Retinal pigment epithelial cell (primary cell): ENCODE results near the gene PTBP3.
"Not testable (repeated sequence)": the region's sequence is repeated elsewhere in the genome, so short reads cannot be mapped to it uniquely, and the experiment has no call there.

Source experiments
- DNase-seq: peaks from one replicate; pipeline ENCODE4 v3.0.0-alpha.2; 2010; ENCODE audit warnings: low read depth
- H3K4me3 ChIP-seq: 2 replicates; pipeline ENCODE4 v1.5.1; 2011; ENCODE audit warnings: mild to moderate bottlenecking, low read length, control low read depth, moderate library complexity
- CTCF ChIP-seq: conservative IDR thresholded peaks from 2 replicates; pipeline ENCODE4 v1.5.1; 2011; ENCODE audit warnings: low read depth, low read length, control low read depth, inconsistent platforms

PTBP3 gene

DNA sequence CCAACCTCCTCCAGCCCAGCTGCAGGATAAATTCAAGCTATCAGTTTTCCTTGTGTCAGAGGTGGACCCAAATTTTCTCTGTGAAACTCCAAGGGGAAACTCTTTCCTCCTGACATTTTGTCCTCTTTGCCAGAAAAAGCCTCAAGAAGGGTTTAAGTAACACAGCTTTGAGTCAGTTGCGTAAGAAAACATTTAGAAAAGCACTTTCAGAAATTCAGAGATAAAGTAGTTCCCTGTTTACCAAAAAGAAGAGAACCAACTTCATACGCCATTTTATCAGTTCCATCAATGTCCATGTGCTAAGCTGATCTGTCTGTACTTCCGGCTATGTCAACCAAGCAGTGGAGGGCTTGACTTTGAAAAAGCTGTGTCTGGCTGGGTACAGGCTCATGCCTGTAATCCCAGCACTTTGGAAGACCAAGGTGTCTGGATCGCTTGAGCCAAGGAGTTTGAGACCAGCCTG is 138.4 kb downstream of the PTBP3 start:
- no peak for DNase-seq
- TF ChIP-seq CTCF: no peak
- H3K4me3 ChIP-seq: no peak overlapping the region

GRCh38 chr9:112193572-112194288 is 139.7 kb downstream of the PTBP3 start:
- no peak for DNase-seq
- TF ChIP-seq CTCF: no peak
- H3K4me3 ChIP-seq: no peak overlapping the region

GRCh38 chr9:112190320-112190719 is 143.1 kb downstream of the PTBP3 start:
- H3K4me3 ChIP-seq, DNase-seq: not testable (repeated sequence)

DNA sequence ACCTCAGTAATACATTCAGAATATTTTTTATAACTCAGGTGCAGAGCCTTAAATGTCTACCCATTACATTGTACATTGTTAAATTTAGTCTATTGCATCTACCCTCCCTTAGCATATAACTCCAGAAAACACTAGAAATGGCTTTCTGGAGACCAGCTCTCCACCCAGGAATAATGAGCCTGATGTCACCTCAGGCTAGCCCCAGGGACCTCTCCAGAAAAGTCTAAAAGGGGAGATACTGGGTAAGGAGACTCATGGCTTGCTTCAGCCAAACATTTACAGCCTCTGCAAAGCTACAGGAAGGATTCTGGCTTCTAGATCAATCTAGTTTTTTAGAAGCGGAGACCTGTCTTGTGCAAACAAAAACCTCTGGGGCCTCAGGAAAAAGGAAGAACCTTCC is 144.5 kb downstream of the PTBP3 start:
- no peak overlapping the region for H3K4me3 ChIP-seq
- no peak for DNase-seq
- TF ChIP-seq CTCF: no peak

DNA sequence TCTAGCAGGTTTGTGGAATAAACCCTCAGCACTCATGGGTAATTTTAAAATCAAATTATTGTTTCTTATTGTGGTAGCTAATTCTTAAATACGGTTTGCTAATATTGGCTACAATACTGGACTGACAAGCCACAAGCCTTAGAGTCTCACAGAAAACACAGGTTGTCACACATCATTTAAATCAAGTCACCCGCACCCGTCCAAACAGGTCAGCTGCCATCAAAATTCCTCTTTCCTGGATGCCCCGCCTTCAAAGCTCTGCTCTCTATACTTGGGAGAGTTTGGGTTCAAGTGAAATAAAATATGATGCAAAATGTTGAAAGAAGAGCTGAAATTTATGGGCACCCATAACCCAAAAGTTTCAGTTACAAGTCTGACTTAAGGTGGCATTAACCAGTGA is 146.0 kb downstream of the PTBP3 start:
- no peak for DNase-seq
- no peak overlapping the region for H3K4me3 ChIP-seq
- TF ChIP-seq CTCF: no peak

DNA sequence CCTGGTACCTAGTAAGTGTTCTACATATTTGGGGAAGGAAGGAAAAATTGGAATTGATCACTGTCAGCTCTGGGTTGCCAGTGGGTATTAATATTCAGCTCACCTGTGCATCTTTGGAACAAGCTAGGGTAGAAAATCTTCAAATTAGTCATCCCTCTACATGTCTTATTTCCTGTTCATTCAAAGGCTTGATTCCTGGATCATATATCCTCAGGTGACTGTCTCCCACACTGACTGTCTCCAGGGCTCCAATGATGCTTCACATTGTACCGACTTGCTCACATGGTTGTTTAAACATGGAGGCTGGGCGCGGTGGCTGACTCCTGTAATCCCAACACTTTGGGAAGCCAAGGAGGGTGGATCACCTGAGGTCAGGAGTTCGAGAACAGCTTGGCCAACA is 146.7 kb downstream of the PTBP3 start:
- DNase-seq: no peak
- TF ChIP-seq CTCF: no peak
- no peak overlapping the region for H3K4me3 ChIP-seq

DNA sequence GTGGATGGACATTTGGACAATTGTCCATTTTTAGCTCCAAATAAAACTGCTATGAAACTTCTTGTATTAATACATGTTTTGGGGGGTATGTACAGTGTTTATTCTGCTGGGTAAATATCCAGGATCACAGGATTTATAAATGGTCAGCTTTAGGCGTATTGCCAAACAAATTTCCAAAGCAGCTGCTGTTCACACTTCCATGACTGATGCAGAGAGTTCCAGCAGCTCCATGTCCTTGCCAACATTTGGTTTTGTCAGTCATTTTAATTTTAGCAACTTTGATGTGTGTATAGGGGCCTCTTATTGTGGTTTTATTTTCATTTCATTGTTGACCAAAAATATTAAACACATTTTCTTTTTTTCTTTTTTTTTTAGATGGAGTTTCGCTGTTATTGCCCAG is 148.5 kb downstream of the PTBP3 start:
- TF ChIP-seq CTCF: no peak
- no peak overlapping the region for H3K4me3 ChIP-seq
- no peak for DNase-seq
